GM12875 (cell line): ENCODE data around the gene DALRD3.
A peak's percentile ranks its signal among the peaks of the same experiment; 100 is the strongest.

Experiments used
- H3K4me3 ChIP-seq: one replicate; pipeline ENCODE4 v1.5.1; 2011; ENCODE audit warnings: low read depth, low read length, control low read depth
- TF ChIP-seq, protein P1 (sequence below): IDR thresholded peaks from 2 replicates; pipeline ENCODE4 v1.5.1; 2011; ENCODE audit warnings: low read depth, mild to moderate bottlenecking, control low read depth, inconsistent platforms, low read length, moderate library complexity, borderline replicate concordance; ENCODE audit not compliant: insufficient read depth

The DALRD3 gene

DNA sequence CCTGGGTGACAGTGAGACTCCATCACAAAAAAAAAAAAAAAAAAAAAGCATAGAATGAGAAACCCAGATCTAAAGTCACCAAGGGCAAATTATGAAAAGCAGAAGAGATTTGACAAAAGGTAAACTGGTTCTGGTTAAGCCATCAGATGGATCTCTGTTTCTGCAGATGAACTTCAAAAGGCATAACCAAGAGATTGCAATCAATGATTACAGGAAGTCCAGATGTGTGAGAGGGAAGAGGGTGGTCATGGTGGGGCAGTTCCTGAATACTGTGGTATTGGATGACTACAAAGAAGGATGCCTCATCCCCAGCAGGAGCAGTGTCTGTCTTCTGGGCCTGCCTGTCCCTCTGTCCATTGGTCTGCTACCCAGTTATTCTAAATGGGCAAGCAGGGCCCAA, 24.5 kb downstream of the DALRD3 start:
- H3K4me3 ChIP-seq, result no peak overlapping the region
- TF ChIP-seq, protein P1, sequence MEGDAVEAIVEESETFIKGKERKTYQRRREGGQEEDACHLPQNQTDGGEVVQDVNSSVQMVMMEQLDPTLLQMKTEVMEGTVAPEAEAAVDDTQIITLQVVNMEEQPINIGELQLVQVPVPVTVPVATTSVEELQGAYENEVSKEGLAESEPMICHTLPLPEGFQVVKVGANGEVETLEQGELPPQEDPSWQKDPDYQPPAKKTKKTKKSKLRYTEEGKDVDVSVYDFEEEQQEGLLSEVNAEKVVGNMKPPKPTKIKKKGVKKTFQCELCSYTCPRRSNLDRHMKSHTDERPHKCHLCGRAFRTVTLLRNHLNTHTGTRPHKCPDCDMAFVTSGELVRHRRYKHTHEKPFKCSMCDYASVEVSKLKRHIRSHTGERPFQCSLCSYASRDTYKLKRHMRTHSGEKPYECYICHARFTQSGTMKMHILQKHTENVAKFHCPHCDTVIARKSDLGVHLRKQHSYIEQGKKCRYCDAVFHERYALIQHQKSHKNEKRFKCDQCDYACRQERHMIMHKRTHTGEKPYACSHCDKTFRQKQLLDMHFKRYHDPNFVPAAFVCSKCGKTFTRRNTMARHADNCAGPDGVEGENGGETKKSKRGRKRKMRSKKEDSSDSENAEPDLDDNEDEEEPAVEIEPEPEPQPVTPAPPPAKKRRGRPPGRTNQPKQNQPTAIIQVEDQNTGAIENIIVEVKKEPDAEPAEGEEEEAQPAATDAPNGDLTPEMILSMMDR, result no peak

DNA sequence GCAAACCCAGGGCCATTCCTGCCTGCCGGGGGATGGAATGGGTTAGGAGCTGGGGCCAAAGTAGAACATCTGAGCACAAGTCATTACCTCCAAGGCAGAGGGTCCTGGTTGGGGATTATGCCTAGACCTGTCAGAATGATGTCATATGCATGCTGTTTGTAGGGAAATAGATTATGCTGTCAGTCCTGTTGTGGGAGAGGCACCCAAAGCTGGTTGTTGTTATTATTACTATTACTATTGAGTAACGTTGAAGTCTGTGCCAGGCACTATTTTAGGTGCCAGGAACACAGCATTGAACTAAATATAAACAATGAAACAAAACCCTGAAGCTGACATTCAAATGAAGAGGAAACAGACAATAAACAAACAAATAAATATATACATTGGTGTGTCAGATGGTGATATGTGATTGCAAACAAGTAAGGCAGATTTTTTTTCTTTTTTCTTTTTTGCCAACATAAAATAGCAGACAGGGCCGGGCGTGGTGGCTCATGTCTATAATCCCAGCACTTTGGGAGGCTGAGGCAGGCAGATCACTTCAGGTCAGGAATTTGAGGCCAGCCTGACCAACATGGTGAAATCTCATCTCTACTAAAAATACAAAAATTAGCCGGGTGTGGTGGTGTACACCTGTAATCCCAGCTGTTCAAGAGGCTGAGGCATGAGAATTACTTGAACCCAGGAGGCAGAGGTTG, 26.4 kb downstream of the DALRD3 start:
- H3K4me3 ChIP-seq, result peak overlapping the region; percentile 93
- TF ChIP-seq, protein P1, result no peak

DNA sequence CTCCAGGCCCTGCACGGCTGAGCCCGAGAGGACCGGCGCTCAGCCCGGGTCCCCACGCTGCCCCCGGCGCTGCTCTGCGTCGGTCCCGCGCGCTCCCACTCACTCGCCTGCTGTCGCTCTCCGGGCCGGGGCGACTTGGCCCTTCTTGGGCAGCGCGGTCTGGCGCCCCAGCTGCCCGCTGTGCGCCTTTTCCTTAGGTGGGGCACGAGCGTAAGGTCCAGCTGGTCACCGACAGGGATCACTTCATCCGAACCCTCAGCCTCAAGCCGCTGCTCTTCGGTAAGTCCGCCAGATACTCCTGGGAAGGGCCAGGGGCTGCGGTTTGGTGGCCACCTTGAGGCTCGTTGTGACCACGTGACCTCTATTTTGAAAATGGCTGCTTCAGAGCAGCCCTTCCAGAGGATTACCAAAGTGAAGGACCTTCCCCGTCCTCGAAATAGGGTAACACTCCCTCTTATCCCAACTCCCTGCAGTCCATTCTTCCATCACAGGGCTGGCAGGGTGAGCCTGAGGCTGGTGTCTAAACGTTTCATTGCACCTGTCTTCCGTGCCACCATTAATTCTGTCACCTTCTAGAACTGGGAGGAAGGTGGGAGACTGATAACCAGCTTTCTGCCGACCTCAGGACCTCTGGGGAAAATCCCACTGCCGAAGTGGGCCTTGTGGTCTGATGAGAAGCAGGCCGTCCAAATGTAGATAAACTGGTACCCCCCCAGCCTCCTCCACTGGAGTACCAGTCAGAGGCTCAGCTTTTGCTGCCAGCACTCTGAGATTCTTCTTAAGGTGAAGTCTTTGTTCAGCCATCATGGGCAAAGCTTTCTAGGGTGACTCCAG, 27.5 kb downstream of the DALRD3 start:
- peak overlapping the region; percentile 93 for H3K4me3 ChIP-seq
- TF ChIP-seq, protein P1, result no peak

DNA sequence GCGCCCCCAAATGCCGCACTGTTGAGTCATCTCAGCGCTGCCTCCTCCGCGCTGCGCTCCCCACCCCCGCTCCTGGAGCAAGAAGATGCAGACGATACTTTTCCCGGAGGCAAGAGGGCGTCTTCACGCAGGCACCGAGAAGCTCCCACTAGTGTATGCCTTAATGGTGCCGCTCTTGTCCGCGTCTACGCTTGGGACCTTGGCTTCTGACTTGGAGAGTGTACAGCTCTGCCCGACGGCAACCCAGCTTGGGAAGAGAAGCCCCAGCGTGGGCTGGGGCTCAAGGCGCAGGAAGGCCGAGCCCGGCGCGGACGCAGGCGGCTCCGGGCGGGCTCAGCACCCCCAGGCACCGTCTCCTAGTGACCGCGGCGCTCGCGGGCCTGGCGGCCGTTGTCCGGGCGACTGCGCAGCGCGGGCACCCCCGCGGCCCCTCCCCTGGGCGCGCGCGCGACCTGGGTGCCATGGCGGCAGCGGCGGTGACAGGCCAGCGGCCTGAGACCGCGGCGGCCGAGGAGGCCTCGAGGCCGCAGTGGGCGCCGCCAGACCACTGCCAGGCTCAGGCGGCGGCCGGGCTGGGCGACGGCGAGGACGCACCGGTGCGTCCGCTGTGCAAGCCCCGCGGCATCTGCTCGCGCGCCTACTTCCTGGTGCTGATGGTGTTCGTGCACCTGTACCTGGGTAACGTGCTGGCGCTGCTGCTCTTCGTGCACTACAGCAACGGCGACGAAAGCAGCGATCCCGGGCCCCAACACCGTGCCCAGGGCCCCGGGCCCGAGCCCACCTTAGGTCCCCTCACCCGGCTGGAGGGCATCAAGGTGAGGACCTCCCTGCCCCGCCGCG, 28.4 kb downstream of the DALRD3 start, which contains the start of gene P4HTM:
P4HTM (plus strand) TSS at position 446 of the 840 bp plus-strand sequence; CDS start at position 462, 16 bp downstream.
- peak within 1 kb of the TSS; percentile 93 for H3K4me3 ChIP-seq

DNA sequence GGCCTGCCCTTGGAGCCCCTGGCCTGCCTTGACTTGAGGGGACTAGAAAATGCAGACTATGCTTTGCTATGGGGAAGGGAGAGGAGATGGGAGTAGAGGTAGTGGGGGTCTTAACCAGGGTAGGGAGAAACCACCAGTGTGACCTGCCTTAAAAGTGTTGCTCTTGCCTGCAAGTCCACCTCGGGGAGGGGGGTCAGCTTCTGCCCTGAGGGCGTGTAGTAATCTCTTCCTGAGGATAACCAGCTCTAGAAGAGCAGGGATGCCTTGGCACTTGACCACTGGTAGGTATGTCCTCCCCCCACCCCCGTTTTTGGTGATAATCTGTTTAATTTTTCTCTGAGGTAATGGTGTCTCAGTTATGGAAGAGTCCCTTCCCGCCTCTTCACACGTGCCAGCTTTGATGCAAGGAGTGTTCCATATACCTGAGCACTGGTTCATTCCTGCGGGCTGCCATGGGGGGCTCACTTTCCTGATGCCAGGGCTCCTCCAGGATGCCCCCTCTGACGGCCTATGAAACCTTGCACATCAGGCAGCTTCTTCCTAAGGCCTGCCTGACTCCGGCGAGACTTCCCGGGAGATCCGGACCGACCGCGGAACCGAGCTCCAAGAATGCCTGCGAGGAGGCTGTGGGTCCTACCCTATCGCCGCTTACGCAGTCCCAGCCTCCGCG, 29.1 kb downstream of the DALRD3 start:
- TF ChIP-seq, protein P1, result no peak
- H3K4me3 ChIP-seq, result peak overlapping the region; percentile 93

More for the DNA sequence above, 28.4 kb downstream of the DALRD3 start, which contains the start of gene P4HTM:
- TF ChIP-seq, protein P1, result no peak

DNA sequence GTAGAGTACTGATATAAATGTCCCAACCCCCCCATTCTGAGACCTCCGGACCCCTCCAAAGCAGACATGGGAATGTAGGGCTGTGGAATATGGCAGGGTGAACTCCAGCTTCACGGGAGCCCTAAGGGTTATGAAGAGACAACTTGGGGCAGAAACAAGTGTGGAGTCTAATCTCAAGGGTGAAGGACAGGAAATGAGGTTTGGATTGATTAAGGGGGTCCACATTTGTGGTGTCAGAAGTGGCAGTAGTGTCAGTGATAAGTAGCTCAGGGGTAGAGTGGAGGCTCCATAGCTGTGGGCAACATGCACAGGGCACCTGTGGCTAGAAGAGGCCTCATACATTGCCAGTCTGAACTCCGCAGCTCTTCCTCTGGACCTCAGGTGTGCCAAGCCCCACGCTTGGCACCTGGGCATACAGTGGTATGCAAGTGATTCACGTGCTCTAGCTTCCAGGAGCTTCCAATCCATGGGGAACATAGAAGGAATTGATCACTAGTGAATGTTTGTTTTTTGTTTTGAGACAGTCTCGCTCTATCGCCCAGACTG, 32.5 kb downstream of the DALRD3 start:
- H3K4me3 ChIP-seq, result no peak overlapping the region
- TF ChIP-seq, protein P1, result no peak
